Left ventricle myocardium superior (tissue), 1 donor: ENCODE data around the gene PRDM1. TPM values are rescaled to one million over a fixed set of nuclear protein-coding genes. Genes with fewer than 3 reads are reported as not detected.
A peak's percentile ranks its signal among the peaks of the same experiment; 100 is the strongest.

ENCODE experiments used
- ATAC-seq: fragments of 200-7000 bp; cut with Tn5 transposase; one replicate; pipeline ENCODE4 v1.9.1; 2020; ENCODE audit warnings: mild to moderate bottlenecking, moderate library complexity
- DNase-seq: peaks from one replicate; pipeline ENCODE4 v3.0.0-alpha.2; 2020
- intact Hi-C: fragments of 100-400 bp; cut with micrococcal nuclease; formaldehyde crosslinking; loops from one replicate; pipeline ENCODE4 v1.11.0; 2022
- total RNA-seq: library from RNA; stranded (reverse); fragmentation: NEBNext Ultra II Directional; extraction: Animal tissue kit (Norgen Biotek cat#: 25700); gene quantifications from one replicate; pipeline ENCODE4 v1.2.1, GENCODE V29; 2021
- donor health status: DM: no; HTN: yes; CAD: no; lungs with severe emphysema.

PRDM1 gene
- total RNA-seq, 1 donor from 2014 or later: 1.7 TPM

DNA sequence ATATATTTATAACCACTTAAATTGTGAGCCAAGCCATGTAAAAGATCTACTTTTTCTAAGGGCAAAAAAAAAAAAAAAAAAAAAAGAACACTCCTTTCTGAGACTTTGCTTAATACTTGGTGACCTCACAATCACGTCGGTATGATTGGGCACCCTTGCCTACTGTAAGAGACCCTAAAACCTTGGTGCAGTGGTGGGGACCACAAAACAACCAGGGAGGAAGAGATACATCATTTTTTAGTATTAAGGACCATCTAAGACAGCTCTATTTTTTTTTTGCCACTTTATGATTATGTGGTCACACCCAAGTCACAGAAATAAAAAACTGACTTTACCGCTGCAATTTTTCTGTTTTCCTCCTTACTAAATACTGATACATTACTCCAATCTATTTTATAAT, 22.9 kb downstream of the PRDM1 start:
- intact Hi-C loops: no loop called here

DNA sequence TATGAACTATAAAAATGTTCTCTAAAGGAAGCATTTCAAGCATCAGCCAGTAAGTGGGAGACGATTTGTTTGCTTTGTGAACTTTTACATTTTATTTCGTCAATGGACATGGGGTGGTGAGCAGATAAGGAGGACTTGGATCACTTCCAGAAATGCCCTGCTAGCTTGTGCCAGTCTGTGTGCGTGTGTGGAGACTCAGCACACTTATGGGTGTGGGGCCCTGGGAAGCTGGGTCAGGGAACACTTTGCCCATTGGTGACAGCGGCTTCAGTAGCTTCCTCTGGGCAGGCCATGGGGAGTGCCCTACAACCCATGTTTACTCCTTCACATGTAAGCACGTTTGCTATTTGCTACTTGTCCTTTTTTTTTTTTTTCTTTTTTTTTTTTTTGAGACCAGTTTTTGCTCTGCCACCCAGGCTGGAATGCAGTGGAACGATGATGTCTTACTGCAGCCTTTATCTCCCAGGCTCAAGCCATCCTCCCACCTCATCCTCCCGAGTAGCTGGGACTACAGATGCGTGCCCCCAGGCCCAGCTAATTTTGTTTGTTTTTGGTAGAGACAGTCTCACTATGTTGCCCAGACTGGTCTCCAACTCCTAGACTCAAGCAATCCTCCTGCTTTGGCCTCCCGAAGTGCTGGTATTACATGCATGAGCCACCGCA, 24.2 kb downstream of the PRDM1 start:
- no peak for DNase-seq
- no peak for ATAC-seq
- intact Hi-C loops: no loop called here

More for the DNA sequence above, 22.9 kb downstream of the PRDM1 start:
- ATAC-seq: no peak
- DNase-seq: no peak

GRCh38 chr6:106112433-106112832, 26.3 kb downstream of the PRDM1 start:
- intact Hi-C loops: no loop called here
- ATAC-seq: no peak
- DNase-seq: no peak

- DNase-seq (no peak), ATAC-seq (no peak)
- intact Hi-C loops: no loop called here
These were observed 27.3 kb downstream of the PRDM1 start for GRCh38 chr6:106113256-106113959.

DNA sequence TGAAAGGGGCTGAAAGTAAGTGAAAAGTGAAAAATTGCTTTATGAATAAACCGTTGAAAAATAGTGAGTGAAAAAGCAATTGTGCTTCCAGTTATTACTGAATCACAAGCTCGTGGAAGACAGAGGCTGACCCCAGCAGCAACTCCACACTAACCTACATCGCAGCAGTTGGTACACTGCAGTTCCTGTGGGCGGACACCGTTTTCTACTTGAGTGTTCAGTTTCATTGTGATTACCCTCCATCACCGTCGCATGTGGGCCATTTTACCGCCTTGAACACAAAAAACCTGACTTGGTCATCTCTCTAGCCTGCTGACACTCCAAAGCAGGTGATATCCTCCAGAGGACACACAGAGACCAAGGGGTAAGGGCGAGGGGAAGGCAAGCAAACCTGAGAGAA, 28.4 kb downstream of the PRDM1 start:
- DNase-seq: no peak
- intact Hi-C loops: no loop called here
- no peak for ATAC-seq

DNA sequence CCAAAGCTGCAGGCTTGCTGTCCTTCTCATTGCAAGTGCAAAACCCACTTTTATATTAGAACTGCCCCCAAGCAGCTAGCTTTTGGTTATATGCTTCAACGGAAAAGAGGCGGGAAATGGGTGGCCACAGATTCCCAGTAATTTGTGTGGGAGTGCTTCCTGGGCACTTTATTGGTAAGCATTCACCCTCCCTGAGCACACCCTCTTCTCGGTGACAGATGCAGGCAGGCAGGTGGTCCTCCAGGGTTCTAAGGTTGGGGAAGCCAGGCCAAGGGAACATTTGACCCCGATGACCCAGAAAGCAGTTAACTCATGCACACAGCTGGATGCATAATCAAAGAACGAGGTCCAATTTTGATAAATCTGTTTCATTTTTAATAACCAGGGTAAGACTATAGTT, 29.1 kb downstream of the PRDM1 start:
- DNase-seq (no peak), ATAC-seq (no peak)
- intact Hi-C loops: no loop called here

- DNase-seq (peak; percentile 56), ATAC-seq (peak; percentile 65)
- intact Hi-C loops: no loop called here
These were observed 30.1 kb downstream of the PRDM1 start for GRCh38 chr6:106116125-106116832.

DNA sequence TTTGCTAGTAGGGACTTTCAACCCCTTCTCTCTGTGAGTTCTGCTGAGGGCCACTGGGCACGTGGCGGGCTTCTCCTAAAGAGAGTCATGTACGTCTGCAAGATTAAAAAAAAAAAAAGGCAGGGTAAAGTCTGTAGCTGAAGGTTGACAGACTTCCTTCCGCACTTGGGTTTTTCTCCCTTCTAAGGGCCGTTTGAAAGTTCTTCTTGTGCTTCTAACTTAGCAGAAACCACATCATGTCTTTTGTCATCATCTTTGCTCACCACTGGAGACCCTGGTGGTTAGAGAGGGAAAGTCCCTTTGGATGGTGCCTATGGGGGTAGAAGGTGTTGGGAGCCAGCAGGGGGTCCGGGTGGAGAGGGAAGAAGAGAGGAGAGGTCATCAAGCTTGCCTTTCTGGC, 31.4 kb downstream of the PRDM1 start:
- intact Hi-C loops: no loop called here
- ATAC-seq (no peak), DNase-seq (no peak)

DNA sequence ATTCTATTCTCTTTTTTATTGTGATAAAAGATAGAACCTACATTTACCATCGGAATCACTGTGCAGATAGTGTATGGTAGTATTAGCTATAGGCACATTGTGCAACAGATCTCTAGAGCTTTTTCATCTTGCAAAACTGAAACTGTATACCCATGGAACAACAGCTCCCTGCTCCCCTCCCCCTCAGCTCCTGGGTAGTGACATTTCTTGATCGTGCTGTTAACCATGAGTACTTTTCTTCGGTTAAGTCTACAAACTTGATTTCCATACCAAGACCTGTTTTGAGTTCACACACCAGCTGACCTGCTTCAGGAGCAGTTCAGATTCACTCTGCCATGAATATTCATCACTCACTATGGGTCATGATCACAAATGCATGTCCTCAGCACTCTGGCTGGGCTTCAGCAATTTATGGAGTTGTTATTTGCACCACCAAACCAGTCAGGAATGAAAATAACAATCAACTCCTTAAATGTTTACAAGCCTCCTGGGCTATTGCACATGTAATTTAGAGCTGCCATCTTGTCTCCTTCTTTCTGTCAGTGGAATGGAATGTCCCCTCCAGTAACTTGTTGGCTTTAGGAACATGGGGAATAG, 32.8 kb downstream of the PRDM1 start:
- ATAC-seq (no peak), DNase-seq (no peak)
- intact Hi-C loops: no loop called here

DNA sequence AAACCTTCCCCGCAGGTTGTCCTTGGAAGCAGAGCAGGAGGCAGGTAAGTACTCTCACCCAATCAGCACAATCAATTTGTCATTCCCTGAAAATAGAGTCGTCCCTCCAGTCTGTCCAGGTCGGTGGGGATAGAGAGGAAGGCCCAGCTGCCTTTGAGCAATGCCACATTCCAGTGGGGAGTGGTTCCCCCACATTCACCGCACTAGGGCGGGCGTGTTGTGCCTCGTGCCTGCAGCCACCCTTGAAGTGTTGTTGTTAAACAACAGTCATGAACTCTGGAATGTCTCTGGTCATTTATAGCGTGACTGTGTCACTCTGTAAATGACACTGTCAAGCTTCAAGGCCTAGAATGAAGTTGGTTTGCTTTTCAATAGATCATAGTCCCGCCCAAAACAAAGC, 33.4 kb downstream of the PRDM1 start:
- intact Hi-C loops: no loop called here
- DNase-seq: no peak
- no peak for ATAC-seq

GRCh38 chr6:106120006-106120405, 33.9 kb downstream of the PRDM1 start:
- intact Hi-C loops: no loop called here
- no peak for DNase-seq
- ATAC-seq: no peak

GRCh38 chr6:106120406-106120805, 34.3 kb downstream of the PRDM1 start:
- ATAC-seq (no peak), DNase-seq (no peak)
- intact Hi-C loops: no loop called here

GRCh38 chr6:106122306-106122918, 36.3 kb downstream of the PRDM1 start:
- no peak for DNase-seq
- intact Hi-C loops: no loop called here
- no peak for ATAC-seq

- no peak for ATAC-seq
- no peak for DNase-seq
- intact Hi-C loops: no loop called here
These were observed 37.0 kb downstream of the PRDM1 start for GRCh38 chr6:106122938-106123656.

- no peak for DNase-seq
- intact Hi-C loops: no loop called here
- no peak for ATAC-seq
These were observed 37.9 kb downstream of the PRDM1 start for GRCh38 chr6:106124015-106124414.

GRCh38 chr6:106124437-106125430, 38.6 kb downstream of the PRDM1 start:
- ATAC-seq (no peak), DNase-seq (no peak)
- intact Hi-C loops: no loop called here

GRCh38 chr6:106125925-106126435, 39.8 kb downstream of the PRDM1 start:
- intact Hi-C loops: no loop called here
- ATAC-seq: no peak
- no peak for DNase-seq

DNA sequence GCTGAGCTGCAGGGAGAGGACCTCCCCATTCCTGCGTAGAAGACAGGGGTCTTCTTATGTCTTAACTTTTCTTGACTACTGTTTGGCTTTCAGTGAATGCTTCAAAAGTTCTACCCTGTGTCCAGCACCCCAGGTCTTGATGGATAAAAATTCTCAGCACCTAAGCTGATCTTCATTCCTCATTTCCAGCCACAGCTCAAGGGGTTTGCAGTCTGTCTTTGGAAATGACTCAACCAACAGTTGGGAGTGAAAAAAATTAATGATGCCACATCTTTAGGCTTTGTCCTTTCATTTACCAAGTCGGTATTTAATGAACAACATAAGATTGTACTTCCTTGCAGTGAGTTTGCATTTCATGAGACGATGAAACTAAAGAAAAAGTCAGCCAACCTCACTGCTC, 40.3 kb downstream of the PRDM1 start:
- intact Hi-C loops: no loop called here
- no peak for DNase-seq
- no peak for ATAC-seq
